ENCODE results near the gene B3GAT2.

Gene B3GAT2

DNA sequence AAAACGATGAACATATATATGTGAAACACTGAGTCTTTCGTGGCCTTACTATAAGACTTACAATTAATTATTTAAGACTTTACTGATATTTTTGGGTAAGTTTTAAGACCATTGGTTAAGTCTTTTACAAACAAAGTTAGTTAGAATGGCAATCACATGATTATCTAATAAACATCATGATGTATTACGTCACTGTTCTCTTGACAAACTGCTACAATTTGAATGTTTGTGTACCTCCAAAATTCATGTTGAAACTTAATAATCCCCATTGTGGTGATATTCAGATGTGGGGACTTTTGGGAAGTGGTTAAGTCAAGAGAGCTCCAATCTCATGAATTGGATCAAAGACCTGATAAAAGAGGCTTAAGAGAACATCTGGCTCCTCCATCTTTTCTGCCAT lies 25.9 kb upstream of the B3GAT2 start:
- H3K4me3 ChIP-seq (ENCODE audit: low read depth, low read length) = no peak overlapping the region
- TF ChIP-seq, protein P1, sequence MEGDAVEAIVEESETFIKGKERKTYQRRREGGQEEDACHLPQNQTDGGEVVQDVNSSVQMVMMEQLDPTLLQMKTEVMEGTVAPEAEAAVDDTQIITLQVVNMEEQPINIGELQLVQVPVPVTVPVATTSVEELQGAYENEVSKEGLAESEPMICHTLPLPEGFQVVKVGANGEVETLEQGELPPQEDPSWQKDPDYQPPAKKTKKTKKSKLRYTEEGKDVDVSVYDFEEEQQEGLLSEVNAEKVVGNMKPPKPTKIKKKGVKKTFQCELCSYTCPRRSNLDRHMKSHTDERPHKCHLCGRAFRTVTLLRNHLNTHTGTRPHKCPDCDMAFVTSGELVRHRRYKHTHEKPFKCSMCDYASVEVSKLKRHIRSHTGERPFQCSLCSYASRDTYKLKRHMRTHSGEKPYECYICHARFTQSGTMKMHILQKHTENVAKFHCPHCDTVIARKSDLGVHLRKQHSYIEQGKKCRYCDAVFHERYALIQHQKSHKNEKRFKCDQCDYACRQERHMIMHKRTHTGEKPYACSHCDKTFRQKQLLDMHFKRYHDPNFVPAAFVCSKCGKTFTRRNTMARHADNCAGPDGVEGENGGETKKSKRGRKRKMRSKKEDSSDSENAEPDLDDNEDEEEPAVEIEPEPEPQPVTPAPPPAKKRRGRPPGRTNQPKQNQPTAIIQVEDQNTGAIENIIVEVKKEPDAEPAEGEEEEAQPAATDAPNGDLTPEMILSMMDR (IDR thresholded peaks at IDR 0.05; ENCODE audit: low read depth, low read length) = no peak

DNA sequence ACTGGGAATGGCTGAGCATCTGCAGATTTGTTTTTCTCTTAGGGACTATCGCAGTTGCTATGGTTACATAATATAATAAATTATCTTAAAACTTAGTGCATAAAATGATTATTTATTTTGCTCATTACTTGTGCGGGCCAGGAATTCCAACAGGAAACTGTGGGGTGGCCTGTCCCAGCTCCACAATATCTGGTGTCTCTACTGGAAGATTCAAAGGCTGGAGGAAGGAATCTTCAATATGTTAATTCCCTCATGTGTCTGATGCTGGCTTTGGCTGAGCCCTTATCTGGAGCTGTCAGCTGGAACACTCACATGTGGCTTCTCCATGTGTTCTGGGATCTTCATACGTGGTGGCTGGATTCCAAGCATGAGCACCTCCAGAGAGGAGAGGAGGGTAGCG lies 23.9 kb upstream of the B3GAT2 start:
- H3K4me3 ChIP-seq (ENCODE audit: low read depth, low read length) = no peak overlapping the region
- TF ChIP-seq, protein P1 (IDR thresholded peaks at IDR 0.05; ENCODE audit: low read depth, low read length) = no peak

DNA sequence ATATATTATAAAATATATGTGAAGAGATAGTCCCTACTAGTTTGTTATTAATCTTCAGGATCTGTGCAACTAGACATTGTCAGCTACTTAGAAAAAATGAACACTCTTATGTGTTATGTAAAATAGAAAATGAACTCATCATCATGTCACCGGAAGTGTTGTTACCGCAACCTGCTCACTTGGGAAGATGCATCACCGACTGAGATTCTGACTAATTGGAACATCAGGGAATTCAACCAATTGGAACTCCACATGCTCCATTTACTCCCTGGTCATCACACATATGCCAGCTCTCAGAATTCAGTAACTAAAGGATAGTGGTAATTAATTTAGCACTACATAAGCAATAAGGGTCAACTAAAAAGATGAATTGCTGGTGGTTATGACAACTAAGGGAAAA lies 16.7 kb upstream of the B3GAT2 start:
- TF ChIP-seq, protein P1 (IDR thresholded peaks at IDR 0.05; ENCODE audit: low read depth, low read length) = no peak

DNA sequence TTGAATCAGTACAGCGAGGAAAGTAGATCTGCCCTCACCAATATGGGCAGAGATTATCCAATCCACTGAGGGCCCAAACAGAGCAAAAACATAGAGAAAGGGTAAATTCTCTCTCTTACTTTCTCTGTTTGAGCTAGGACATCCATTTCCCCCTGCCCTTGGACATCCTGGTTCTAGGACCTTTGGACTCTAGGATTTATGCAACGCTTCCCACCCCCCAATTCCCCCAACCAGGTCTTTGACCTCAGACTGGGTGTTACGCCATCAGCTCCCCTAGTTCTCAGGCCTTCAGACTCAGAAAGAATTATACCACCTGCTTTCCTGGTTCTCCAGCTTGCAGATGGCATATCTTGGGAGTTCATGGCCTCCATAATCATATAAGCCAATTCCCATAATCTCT lies 10.2 kb upstream of the B3GAT2 start:
- H3K4me3 ChIP-seq (ENCODE audit: low read depth, low read length) = no peak overlapping the region
- TF ChIP-seq, protein P1 (IDR thresholded peaks at IDR 0.05; ENCODE audit: low read depth, low read length) = no peak

More for the DNA sequence above, 16.7 kb upstream of the B3GAT2 start:
- no peak overlapping the region for H3K4me3 ChIP-seq (ENCODE audit: low read depth, low read length)

DNA sequence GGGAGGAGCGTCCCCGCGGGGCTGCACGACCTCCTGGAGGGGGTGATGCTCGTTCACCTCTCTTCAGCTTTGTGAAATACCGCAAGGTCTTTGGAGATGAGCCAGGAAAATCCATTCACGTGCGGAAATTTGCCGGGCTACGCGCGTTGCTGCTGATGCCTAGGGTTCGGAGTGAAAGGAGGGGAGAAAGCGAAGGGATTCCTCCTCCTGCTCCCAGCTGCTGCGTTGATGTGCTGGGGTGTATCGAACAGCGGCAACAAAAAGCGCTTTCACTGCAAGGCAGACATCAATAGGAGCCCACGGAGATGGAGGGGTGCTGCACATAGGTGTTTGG lies 391 bp upstream of the B3GAT2 start:
- H3K4me3 ChIP-seq (ENCODE audit: low read depth, low read length) = peak overlapping the region; percentile 44
- TF ChIP-seq, protein P1 (IDR thresholded peaks at IDR 0.05; ENCODE audit: low read depth, low read length) = no peak

DNA sequence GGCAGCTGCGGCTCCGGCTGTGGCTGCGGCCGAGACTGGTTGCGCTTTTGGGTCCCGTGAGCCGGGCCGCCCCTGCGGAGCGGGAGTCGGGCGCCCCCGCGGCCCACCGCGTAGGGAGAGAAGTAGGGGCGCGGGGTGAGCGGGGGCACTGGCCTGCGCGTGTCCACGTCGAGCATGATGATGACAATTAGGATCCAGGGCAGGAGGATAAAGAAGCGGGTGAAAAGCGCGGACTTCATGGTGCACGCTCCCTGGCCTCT lies 739 bp downstream of the B3GAT2 start:
- TF ChIP-seq, protein P1 (IDR thresholded peaks at IDR 0.05; ENCODE audit: low read depth, low read length) = no peak
- peak overlapping the region; percentile 44 for H3K4me3 ChIP-seq (ENCODE audit: low read depth, low read length)

DNA sequence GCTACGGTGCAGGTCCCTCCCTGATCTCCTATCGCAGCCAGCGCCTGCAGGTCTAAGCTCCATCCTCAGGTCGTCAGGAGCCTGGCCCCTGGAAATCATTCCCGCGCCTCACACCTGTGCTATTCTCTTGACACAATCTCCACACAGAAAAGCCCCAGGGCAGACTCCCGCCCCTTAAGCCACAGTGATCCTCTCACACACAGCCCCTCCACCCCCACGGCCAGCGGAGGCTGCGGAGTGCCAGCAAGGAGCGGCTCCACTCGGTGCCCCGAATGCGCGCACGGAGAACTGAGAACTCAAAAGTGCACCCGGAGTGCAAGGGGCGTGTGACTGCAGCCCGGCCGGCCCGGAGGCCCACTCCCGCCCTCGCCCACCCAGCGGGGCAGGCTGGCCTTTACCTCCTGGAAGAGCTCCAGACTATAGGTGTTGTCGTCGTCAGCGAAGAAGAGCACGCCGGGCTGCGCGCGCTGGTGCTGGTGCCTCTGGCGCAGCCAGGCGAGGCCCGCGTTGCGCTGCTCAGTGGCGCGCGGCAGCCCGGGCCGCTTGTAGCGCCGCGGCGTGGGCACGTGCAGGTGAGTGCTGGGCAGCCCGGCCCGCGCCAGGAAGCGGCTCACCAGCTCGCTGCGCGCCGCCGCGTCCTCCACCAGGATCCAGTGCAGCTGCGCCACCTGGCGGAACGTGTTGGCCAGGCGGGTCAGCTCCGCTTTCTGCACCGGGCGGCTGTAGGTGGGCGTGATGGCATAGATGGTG lies 1.2 kb downstream of the B3GAT2 start:
- TF ChIP-seq, protein P1 (IDR thresholded peaks at IDR 0.05; ENCODE audit: low read depth, low read length) = peak; percentile 75
- H3K4me3 ChIP-seq (ENCODE audit: low read depth, low read length) = peak overlapping the region; percentile 44
